ENCODE data around the gene ST6GALNAC6. TPM values are rescaled to one million over a fixed set of nuclear protein-coding genes. Genes with fewer than 3 reads are reported as not detected.
A peak's percentile ranks its signal among the peaks of the same experiment; 100 is the strongest.

Gene ST6GALNAC6
- total RNA-seq, 1 donor from 2014 or later = 25.6 TPM

GRCh38 chr9:127941062-127941960 is 41.9 kb upstream of the ST6GALNAC6 start:
- no peak overlapping the region for H3K4me3 ChIP-seq (ENCODE audit: low read depth, low read length)
- no peaks in the 10 kb centered on the region for H3K27me3 ChIP-seq (ENCODE audit: control insufficient read depth, insufficient read depth, low read length)
- DNase-seq (ENCODE audit: low read depth) = no peak
- no peaks in the 10 kb centered on the region for H3K36me3 ChIP-seq (ENCODE audit: control insufficient read depth, insufficient read depth, low read length)
- TF ChIP-seq CTCF (IDR thresholded peaks at IDR 0.05; ENCODE audit: insufficient read depth, low read length, poor library complexity, severe bottlenecking) = no peak

GRCh38 chr9:127940593-127940992 is 41.2 kb upstream of the ST6GALNAC6 start:
- Histone ChIP-seq H3K36me3 (ENCODE audit: control insufficient read depth, insufficient read depth, low read length) (no peaks in the 10 kb centered on the region), H3K4me3 (ENCODE audit: low read depth, low read length) (no peak overlapping the region), H3K27me3 (ENCODE audit: control insufficient read depth, insufficient read depth, low read length) (no peaks in the 10 kb centered on the region)
- no peak for TF ChIP-seq CTCF (IDR thresholded peaks at IDR 0.05; ENCODE audit: insufficient read depth, low read length, poor library complexity, severe bottlenecking)
- DNase-seq (ENCODE audit: low read depth) = no peak

GRCh38 chr9:127938298-127938690 is 38.9 kb upstream of the ST6GALNAC6 start:
- no peak for TF ChIP-seq CTCF (IDR thresholded peaks at IDR 0.05; ENCODE audit: insufficient read depth, low read length, poor library complexity, severe bottlenecking)
- H3K36me3 ChIP-seq (ENCODE audit: control insufficient read depth, insufficient read depth, low read length) = no peaks in the 10 kb centered on the region
- no peaks in the 10 kb centered on the region for H3K27me3 ChIP-seq (ENCODE audit: control insufficient read depth, insufficient read depth, low read length)
- DNase-seq (ENCODE audit: low read depth) = no peak
- H3K4me3 ChIP-seq (ENCODE audit: low read depth, low read length) = peak overlapping the region; percentile 97

GRCh38 chr9:127937388-127938297 is 38.2 kb upstream of the ST6GALNAC6 start, which contains the start of gene DPM2:
DPM2 (minus strand) TSS chr9:127937854; CDS start chr9:127937820, 34 bp downstream.
- Histone ChIP-seq H3K4me3 (ENCODE audit: low read depth, low read length) (peak within 1 kb of the TSS; percentile 97), H3K36me3 (ENCODE audit: control insufficient read depth, insufficient read depth, low read length) (no peaks in the 10 kb centered on the region), H3K27me3 (ENCODE audit: control insufficient read depth, insufficient read depth, low read length) (no peaks in the 10 kb centered on the region)
- peak; percentile 59 for DNase-seq (ENCODE audit: low read depth)
- TF ChIP-seq CTCF (IDR thresholded peaks at IDR 0.05; ENCODE audit: insufficient read depth, low read length, poor library complexity, severe bottlenecking) = no peak

GRCh38 chr9:127937056-127937387 is 37.6 kb upstream of the ST6GALNAC6 start:
- no peaks in the 10 kb centered on the region for H3K36me3 ChIP-seq (ENCODE audit: control insufficient read depth, insufficient read depth, low read length)

More at GRCh38 chr9:127937056-127937387, 37.6 kb upstream of the ST6GALNAC6 start:
- TF ChIP-seq CTCF (IDR thresholded peaks at IDR 0.05; ENCODE audit: insufficient read depth, low read length, poor library complexity, severe bottlenecking) = no peak
- Histone ChIP-seq H3K27me3 (ENCODE audit: control insufficient read depth, insufficient read depth, low read length) (no peaks in the 10 kb centered on the region), H3K4me3 (ENCODE audit: low read depth, low read length) (peak overlapping the region; percentile 97)
- DNase-seq (ENCODE audit: low read depth) = no peak

Measured in kidney epithelial cell (primary cell).